NCI-H146 (cell line): ENCODE data around the gene SLC29A2.
A peak's percentile ranks its signal among the peaks of the same experiment; 100 is the strongest.
"Not testable (repeated sequence)": the region's sequence is repeated elsewhere in the genome, so short reads cannot be mapped to it uniquely, and the experiment has no call there.

Experiments
- DNase-seq: peaks from one replicate; lab custom pipeline; 2025; lab: John Stamatoyannopoulos, UW

SLC29A2 gene

DNA sequence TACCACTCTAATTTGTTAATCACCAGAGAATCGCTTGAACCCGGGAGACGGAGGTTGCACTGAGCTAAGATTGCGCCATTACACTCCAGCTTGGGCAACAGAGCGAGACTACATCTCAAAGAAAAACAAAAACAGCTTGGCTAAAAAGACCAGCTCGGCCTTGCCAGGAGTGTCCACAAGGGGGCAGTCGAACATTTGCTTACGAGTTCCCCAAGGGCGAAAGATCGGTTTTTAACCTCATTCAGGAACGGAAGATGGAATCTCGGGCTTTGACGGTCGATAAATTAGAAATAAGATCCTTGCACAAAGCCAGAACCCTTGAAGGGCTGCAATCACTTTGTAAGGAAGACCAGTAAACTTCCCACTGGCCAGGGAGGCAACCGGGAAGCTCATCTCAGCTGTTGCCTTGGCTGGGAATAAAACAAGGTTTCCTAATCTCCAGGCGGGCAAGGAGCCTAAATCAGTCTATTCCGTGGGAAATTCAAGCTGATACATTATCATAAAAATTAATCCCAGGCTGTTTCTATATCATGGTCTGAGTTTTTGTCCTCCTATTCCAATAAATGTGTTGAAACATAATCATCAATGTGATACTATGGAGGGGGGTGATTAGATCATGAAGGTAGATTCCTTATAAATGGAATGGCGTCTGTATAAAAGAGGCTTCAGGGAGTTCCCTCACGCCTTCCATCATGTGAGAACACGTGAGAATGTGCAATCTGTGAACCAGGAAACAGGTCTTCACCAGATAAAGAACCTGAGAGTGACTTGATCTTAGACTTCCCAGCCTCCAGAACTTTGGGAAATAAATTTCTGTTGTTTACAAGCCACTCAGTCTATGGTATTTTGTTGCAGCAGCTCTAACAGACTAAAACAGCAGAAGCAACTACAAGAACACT is 14.9 kb upstream of the SLC29A2 start:
- DNase-seq = peak; percentile 74

DNA sequence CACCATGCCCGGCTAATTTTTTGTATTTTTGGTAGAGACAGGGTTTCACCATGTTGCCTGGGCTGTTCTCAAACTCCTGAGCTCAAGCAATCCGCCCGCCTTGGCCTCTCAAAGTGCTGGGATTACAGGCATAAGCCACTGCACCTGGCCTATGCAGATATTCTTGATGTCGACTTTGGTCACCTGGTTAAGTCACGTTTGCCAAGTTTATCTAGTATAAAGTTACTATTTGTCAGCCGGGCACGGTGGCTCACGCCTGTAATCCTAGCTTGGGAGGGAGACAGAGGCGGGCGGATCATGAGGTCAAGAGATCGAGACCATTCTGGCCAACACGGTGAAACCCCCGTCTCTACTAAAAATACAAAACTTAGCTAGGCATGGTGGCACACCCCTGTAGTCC is 12.8 kb upstream of the SLC29A2 start:
- DNase-seq = not testable (repeated sequence)

DNA sequence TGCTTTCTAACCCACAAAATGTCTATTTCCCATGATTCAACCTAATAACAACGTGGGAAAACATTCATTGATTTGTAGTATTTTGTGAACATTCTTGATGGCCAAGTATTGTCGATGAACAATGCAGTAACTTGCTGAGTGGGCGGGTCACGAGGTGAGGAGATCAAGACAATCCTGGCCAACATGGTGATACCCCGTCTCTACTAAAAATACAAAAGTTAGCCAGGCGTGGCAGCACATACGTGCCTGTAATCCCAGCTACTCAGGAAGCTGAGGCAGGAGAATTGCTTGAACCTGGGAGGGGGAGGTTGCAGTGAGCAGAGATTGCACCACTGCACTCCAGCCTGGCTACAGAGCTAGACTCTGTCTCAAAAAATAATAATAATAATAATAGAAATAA is 8.7 kb upstream of the SLC29A2 start:
- not testable (repeated sequence) for DNase-seq

DNA sequence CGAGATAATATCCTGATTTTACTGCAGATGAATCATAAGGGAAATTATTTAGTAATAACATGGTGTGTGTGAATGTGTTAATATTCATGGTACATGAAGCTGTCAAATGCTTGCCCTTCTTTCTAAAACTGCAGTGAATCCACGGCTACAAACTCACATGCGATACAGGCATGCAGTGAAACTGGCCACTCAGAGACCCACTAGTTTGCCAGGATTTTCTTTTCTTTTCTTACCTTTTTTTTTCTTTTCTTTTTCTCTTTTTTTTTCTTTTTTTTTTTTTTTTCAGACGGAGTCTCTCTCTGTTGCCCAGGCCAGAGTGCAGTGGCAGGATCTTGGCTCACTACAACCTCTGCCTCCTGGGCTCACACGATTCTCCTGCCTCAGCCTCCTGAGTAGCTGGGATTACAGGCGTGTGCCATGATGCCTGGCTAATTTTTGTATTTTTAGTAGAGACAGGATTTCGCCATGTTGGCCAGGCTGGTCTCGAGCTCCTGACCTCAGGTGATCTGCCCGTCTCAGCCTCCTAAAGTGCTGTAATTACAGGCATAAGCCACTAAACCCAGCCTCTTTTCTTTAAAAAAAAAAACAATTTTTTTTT is 2.2 kb upstream of the SLC29A2 start:
- not testable (repeated sequence) for DNase-seq

DNA sequence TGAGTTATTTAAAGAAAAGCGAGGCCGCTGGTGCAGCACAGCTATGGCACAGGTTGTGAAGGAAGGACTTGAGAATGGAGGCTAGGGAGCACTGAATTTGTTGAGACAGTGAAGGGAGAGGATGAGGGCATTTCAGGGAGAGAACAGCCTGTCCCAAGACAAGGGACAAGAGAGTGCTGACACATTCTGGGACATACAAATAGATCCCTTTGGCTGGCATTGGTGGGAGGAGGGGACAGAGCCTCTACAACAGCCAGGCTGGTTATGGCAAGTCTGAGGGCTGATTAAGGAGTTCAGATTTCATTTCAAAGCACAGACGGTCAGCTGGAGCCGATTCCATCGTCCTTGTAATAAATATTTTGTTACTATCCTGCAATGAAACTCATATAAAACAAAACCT is 1.7 kb upstream of the SLC29A2 start:
- DNase-seq = no peak

DNA sequence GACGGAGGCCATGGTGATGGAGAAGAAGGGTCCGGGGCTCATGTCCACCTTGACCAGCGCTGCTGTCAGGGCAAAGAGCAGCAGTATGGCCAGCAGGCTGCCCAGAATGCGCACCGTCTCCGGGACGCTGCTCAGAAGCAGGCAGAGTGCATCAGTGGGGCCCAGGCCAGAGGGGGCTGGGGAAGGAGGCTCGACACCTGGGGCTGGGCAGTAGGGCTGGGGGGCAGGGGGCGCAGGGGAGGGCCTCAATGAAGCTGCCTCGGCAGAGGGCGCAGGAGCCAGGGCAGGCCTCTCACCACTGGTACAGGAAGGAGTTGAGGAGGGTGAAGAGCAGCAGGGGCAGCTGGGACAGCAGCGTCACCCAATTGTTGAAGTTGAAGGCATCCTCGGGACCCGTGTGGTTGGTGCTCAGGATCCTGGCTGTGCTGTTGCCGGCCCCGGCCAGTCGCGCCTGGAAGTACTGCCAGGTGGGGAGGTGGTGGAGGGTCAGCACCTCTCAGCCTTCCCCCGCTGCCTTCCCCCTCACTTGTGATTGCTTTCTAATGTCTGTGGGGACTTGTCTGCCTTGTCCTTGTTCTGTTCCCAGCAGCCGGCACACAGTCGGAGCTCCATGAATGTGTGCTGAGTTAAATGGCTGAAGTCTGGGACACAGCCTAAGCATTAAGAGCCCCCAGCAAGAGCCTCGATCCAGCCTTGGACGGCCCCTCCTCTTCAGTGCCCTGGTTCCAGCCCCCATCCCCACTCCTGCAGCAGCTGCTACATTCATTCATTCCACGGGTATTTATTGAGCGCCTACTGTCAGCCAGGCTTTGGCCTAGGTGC is 2.3 kb downstream of the SLC29A2 start:
- DNase-seq = no peak

DNA sequence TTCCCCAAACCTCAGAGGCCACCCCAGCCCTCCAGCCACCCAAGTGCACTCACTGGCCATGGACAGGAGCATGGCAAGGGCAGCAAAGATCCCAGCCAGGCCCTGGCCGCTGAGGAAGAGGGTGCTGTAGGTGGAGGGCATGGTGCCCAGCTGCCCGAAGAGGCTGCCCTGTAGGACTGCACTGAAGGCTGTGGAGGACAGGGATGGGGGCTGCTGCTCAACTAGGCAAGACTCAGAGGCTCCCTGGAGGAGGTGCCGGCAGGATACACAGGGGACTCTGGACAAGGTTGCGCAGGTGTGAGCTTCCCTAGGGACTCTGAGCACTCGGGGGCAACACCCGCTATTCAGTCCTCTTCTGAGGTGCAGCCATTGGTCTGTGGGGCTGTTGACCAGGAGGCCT is 3.1 kb downstream of the SLC29A2 start:
- DNase-seq = no peak

DNA sequence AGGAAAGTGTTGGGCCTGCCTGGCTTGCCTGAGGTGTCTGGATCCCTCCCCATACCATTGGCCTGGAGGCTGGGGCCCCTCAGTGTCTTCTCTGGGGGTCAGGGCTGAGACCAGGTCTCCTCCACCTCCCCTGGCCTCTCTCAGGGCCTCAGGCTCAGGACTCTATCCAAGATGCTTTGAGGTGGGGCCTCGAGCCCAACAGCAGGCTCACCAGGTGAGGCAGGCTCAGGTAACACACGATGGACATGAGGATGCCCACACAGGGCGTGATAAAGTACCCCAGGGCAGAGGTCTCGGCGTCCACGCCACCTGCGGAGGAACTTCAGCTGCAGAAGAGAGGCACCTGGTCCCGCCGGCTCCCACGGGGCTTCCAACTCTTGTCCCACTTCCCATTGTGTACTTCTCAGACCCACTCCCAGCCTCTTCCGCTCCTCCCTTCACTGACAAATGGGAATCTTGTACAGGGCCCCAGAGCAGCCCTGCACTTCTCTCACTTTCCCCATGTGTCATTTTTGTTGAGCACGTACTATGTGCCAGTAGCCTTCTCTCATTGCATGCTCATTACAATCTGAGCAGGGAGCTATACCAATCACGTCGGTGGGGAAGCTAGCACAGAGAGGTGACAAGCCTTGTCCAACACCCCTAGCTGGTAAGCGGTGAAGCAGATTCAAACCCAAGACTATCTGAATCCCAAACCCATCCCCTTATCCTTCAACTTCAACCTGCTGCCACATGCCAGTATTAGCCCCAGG is 3.8 kb downstream of the SLC29A2 start:
- DNase-seq = no peak

DNA sequence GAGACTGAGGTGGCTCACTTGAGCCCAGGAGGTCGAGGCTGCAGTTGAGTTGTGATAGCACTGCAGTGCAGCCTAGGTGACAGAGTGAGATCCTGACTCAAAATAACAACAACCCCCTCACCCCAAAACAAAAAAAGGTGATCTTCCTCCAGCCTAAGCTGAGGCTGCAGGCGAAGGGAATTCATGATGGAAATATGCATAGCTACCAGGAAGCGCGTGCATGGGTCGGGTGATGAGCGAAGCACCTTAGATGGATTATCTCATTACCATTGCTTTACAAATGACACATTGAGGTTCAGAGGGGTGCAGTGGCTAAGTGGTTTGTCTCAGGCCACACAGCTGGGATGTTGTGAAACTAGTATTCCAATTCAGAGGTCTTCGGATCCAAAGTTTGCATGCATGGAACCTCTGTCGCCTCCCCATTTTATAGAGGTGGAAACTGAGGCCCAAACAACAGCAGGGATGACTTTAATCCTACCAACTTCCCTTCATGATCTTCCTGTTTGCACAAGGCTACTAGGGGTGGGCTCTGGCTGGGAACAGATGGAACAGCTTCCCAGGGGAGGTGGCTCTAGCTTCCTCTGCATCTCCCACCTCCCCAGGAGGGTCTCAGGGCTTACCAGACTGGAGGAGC is 4.6 kb downstream of the SLC29A2 start:
- no peak for DNase-seq

DNA sequence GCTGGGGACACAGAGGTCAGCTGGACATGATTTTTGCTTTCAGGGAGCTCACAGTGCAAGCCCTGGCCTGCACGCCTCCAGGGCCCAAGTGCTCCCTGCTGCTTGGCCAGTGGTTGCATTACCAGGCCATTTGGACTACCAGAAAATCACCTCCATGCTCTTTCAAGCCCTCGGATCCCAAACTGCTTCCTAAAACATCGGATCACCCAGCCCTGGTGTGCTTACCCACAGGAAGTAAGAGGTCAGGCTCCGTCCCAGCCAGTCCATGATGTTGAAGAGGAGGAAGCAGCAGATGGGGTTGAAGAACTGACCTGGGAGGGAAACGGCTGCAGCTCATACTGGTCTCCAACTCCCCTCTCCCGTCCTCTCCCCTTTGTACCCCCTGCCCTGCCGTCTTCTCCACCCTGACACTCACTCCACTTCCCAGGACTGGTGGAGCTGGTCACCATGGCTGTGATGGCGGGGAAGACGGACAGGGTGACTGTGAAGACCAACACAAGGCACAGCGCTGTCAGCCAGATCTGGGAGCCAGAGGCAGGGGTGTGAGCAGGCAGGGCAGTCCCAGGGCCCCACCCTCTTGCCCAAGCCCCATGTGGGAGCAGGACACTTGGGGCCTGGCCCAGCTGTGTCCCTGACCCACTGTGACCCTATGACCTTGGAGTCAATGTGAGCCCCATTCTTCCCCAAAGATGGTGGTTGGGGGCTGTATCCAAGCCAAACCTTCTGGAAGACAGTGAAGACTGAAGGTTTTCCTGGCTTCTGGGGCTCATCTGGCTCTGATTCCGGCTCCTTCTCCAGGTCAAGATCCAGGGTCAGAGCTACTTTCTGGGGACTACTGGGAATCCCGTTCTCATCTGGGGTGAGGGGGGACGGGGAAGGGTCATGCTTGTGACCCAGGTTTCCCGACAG is 5.6 kb downstream of the SLC29A2 start:
- DNase-seq = no peak

DNA sequence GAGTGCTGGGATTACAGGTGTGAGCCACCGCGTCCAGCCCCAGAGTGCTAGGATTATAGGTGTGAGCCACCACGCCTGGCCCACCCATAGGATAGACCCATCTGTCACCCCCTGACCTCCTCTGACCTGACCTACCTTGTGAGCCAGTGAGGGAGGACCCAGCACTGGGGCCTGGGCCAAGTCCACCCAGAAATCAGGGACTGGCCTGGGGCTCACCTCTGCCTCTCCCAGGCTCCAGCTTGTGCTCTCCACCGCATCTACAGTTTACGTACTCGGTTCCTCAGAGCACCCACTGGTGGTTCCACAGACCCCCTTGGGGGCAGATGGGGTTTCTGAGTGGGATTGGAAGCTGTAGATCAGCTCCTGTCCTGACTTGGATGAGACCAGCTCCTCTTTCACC is 6.4 kb downstream of the SLC29A2 start:
- DNase-seq = no peak

DNA sequence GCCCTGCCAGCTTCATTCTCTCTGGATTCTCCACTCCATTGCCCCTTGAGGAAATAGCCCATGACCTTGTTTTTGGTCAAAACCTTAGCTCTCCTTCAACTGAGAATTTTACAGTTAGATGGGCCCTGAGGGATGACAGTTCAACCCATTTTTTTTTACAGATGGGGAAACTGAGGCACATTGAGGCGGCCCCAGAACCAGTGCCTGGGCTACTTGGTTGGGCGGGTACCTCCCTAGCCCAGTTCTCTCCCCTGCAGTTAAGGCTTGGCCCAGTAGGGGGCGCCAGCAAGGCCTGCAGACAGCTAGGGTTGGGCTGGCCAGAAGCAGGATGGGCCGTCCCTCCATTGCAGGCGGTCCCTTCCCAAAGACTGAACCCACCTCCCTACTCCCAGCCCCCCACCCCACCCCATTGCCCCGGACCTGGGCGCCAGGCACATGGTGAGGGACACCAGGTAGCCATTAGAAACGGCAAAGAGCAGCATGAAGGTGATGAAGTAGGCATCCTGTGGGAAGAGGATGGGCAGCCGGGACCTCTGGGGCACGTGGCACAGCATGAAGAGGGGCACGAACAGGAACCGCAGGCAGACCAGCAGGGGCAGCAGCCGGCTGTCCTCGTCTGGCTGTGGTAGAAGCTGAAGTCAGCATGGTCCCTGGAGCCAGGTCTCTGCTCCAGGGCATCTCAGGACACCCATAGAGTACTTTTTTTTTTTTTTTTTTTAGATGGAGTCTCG is 7.6 kb downstream of the SLC29A2 start:
- peak; percentile 32 for DNase-seq

DNA sequence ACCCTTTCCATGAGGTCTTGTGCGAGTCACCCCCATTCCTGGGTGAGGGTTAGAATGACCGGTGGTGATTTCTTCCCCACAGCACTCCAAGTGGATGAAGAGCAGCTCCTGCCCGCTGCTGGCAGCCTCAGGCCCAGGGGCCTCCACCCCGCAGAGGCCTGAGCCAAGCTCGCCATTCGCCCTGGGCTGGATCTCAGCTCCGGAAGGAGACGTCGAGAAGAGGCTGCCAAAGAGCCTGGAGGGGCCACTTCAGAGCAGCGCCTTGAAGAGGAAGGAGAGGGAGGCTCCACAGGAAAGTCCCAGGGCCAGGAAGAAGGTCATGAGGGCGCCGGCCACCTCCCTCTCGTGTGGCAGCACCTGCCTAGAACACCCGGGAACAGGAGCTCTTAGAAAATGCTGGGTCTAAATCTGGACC is 8.4 kb downstream of the SLC29A2 start:
- DNase-seq = no peak

DNA sequence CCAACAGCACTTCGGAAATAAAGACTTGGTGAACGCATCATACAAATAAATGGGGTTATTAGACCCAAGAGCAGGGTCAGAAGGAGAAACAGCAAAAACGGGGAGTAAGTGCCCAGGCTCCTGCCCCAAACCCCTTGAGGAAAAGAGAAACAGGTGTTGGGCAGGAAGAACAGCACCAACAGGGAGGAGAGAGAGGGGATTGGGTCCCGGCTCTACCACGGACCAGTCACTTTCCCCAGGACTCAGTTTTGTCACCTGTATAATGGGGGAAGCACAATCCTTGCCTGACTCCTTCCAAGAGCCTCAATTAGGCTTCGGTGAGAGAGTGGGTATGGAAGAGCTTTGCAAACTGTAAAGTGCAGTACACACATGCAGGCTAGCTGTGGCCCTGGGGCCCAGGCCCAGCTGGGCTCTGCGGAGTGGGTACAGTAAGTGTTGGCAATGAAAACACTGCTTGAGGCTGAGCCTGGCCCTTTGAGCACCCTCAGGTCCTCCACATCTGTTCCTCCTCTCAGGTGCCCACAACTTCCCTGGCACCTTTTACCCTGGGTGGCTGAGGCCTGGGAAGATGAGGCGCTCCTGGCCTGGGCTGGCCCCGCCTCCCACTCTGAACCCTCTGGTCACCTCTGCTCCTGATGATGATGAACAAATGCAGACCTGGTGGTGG is 8.9 kb downstream of the SLC29A2 start:
- no peak for DNase-seq

DNA sequence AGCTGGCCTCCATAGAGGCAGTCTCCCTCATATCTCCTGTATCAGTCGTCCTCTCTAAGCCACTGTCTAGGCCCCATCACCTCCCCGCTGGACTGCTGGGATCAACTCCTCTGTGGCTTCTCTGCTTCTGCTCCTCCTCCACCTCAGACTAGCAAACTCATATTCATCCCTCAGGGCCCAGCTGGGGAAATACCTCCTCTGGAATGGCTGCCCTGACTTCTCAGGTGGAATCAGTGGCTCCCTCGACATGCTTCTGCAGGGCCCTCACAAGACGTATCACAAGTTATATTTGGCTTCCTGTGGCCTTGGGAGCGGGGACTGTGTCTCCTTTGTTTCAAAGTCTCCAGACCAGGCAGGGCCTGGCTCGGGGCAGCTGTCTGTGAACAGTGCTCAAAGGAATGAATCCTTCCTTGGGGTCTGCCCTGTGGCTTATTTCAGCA is 10.0 kb downstream of the SLC29A2 start:
- DNase-seq = no peak

DNA sequence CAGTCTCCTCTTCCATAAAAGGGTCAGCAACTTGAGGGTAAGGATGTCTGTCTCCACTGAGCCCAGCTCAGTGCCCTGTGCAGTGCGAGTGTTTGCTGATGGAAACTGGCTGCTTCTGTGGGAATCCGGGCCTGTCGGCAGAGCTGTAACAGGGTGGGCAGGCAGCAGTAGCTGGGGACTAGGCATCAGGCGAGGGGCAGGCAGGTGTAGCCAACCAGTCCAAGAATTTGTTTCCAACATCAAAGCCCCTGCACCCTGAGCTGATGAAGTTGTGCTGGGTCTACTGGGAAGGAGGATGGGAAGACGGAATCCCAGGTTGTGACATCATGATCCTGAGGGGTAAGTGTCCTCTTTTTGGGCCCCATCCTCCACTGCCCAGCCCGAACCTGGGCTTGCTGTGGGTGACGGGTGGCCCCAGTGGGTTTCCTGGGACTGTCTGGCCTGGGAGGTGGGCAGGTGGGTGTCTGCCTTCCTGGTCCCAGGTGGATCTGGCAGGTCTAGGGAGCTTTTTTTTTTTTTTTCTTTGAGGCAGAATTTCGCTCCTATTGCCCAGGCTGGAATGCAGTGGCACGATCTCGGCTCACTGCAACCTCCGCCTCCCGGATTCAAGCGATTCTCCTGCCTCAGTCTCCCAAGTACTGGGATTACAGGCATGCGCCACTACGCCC is 11.0 kb downstream of the SLC29A2 start:
- DNase-seq = no peak

DNA sequence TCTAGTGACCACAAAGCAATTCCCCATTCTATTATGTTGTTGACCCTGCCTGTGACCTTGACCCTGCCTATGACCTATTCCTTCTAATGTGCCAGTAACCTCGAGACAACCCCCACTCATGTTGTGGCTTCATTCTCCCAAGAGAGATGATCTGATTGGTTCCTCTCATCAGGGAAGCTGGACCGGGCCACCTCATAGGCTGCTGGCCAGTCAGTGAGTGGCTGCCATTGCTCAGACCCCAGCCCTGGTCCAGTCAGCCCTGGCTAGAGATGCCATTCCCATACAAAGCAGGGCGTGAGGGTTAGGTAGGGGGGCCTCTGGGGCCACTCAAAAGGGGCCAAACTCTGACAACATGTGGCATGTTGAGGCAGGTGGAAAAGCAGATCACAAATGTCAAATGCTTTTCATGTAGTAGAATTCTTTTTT is 11.9 kb downstream of the SLC29A2 start:
- no peak for DNase-seq

DNA sequence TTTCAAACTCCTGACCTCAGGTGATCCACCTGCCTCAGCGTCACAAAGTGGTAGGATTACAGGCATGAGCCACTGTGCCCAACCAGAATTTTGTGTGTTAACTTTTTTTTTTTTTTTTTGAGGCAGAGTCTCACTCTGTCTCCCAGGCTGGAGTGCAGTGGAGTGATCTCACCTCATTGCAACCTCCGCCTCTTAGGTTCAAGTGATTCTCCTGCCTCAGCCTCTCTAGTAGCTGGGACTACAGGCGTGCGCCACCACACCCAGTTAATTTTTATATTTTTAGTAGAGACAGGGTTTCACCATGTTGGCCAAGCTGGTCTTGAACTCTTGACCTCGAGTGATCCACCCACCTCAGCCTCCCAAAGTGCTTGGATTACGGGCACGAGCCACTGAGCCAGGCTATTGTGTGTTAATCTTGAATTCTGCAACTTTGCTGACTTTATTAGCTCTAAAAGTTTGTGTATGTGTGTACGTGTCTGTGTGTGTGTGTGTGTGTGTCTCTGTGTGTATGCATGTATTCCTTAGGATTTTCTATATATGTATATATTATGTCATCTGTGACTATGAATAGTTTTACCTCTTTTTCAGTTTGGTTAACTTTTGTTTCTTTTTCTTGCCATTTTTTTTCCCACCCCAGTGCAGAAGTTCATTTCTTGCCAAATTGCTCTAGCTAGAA is 20.9 kb downstream of the SLC29A2 start:
- DNase-seq = not testable (repeated sequence)
